GM12873 (cell line): Measurements from ENCODE around the gene TFAP2E.

Source experiments
- TF ChIP-seq, protein P1 (sequence below): IDR thresholded peaks from 2 replicates; pipeline ENCODE4 v1.5.1; 2012; ENCODE audit warnings: low read depth, mild to moderate bottlenecking, moderate library complexity, low read length, control low read depth; ENCODE audit not compliant: insufficient read depth; ENCODE audit errors: missing control alignments

TFAP2E gene

DNA sequence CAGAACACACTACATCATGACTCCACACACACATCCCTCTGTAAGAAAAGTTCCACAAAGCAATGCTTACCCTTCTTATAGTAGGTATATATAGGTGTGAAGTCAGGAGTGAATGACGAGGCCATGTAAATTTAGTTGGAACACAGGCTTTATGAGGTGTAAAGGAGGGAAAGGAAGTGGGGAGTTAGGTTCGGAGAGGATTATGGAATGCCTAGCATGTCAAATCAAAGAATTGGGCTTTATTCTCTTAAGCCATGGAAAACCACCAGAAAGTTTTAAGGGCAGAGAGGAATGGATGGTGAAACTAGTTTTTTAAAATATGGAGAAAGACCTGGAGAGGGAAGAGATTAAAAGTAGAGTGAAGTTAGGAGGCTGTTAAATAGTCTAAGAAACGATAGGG, 26.3 kb downstream of the TFAP2E start:
- TF ChIP-seq, protein P1, sequence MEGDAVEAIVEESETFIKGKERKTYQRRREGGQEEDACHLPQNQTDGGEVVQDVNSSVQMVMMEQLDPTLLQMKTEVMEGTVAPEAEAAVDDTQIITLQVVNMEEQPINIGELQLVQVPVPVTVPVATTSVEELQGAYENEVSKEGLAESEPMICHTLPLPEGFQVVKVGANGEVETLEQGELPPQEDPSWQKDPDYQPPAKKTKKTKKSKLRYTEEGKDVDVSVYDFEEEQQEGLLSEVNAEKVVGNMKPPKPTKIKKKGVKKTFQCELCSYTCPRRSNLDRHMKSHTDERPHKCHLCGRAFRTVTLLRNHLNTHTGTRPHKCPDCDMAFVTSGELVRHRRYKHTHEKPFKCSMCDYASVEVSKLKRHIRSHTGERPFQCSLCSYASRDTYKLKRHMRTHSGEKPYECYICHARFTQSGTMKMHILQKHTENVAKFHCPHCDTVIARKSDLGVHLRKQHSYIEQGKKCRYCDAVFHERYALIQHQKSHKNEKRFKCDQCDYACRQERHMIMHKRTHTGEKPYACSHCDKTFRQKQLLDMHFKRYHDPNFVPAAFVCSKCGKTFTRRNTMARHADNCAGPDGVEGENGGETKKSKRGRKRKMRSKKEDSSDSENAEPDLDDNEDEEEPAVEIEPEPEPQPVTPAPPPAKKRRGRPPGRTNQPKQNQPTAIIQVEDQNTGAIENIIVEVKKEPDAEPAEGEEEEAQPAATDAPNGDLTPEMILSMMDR, result no peak

- TF ChIP-seq, protein P1, result no peak
These were observed 27.5 kb downstream of the TFAP2E start for GRCh38 chr1:35600593-35600992.

DNA sequence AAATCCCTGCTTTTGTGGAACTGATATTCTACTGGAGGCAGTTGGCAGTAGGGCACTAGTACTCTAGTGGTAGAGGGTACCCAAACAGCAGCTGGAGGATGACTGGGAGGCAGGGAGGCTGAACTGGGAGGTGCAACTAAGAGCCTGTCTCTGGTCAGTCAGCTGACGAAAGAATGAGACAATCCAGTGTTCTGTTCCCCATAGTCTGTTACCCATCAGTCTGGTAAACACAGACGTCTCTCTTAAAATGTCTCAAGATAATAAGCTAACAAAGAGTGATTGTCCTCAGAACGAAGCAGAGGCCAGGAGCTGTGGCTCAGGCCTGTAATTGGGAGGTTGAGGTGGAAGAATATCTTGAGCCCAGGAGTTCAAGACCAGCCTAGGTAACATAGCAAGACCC, 30.4 kb downstream of the TFAP2E start:
- TF ChIP-seq, protein P1, result no peak

GRCh38 chr1:35603941-35604340, 30.8 kb downstream of the TFAP2E start:
- TF ChIP-seq, protein P1, result no peak

GRCh38 chr1:35605071-35605866, 32.2 kb downstream of the TFAP2E start:
- TF ChIP-seq, protein P1, result no peak

GRCh38 chr1:35605867-35606182, 32.7 kb downstream of the TFAP2E start:
- TF ChIP-seq, protein P1, result no peak

- TF ChIP-seq, protein P1, result no peak
These were observed 38.5 kb downstream of the TFAP2E start for GRCh38 chr1:35611655-35612054.
